A673 (cell line): ENCODE data around the gene MPRIP. TPM values are rescaled to one million over a fixed set of nuclear protein-coding genes. Genes with fewer than 3 reads are reported as not detected.

Experiments
- BruUV-seq: library from RNA; stranded (reverse); fragments of 400-500 nt; replicated peaks from 2 replicates; lab custom pipeline; 2021; lab: Mats Ljungman, UMichigan
- CTCF ChIA-PET: fragments of 300-600 bp; sonication (Branson Sonifier 250); formaldehyde crosslinking; loops from one replicate; lab custom pipeline; 2022; ENCODE audit warnings: antibody characterized with exemption; lab: Charles Lee
- POLR2A ChIA-PET: fragments of 300-600 bp; sonication (Branson Sonifier 250); formaldehyde crosslinking; loops from one replicate; lab custom pipeline; 2022; ENCODE audit warnings: antibody characterized with exemption; ENCODE audit not compliant: low non-redundant PET; lab: Charles Lee
- DNase-seq: peaks from one replicate; pipeline ENCODE4 v3.0.0-alpha.2; 2015; ENCODE audit warnings: low spot score
- H3K27ac ChIP-seq: fragments of 200-600 bp; sonication (generic); 2 replicates; pipeline ENCODE4 v1.5.1; 2016; ENCODE audit warnings: mixed run types, low read depth, mild to moderate bottlenecking, mixed read lengths, antibody characterized with exemption, low read length; ENCODE audit not compliant: poor library complexity, severe bottlenecking
- H3K27me3 ChIP-seq: fragments of 200-600 bp; sonication (generic); replicated peaks from 2 replicates; pipeline ENCODE4 v1.6.1; 2017; ENCODE audit warnings: mixed run types, low read depth, mild to moderate bottlenecking, mixed read lengths, antibody characterized with exemption, low read length; ENCODE audit not compliant: insufficient read depth, poor library complexity
- H3K36me3 ChIP-seq: fragments of 200-600 bp; sonication (generic); 2 replicates; pipeline ENCODE4 v1.6.1; 2016; ENCODE audit warnings: mixed run types, mild to moderate bottlenecking, mixed read lengths, antibody characterized with exemption, low read length; ENCODE audit not compliant: insufficient read depth, poor library complexity, severe bottlenecking
- H3K4me1 ChIP-seq: fragments of 200-600 bp; sonication (generic); 2 replicates; pipeline ENCODE4 v1.6.1; 2017; ENCODE audit warnings: mixed run types, mild to moderate bottlenecking, mixed read lengths, antibody characterized with exemption, low read length; ENCODE audit not compliant: insufficient read depth, poor library complexity, severe bottlenecking
- H3K4me3 ChIP-seq: fragments of 200-600 bp; sonication (generic); 2 replicates; pipeline ENCODE4 v1.5.1; 2016; ENCODE audit warnings: low read depth, mixed run types, mild to moderate bottlenecking, mixed read lengths, low read length; ENCODE audit not compliant: poor library complexity, severe bottlenecking
- H3K9me3 ChIP-seq: fragments of 200-600 bp; sonication (generic); 2 replicates; pipeline ENCODE4 v1.6.1; 2016; ENCODE audit warnings: mixed run types, low read depth, mild to moderate bottlenecking, mixed read lengths, antibody characterized with exemption, low read length; ENCODE audit not compliant: poor library complexity, severe bottlenecking
- EZH2 ChIP-seq: fragments of 200-600 bp; sonication (generic); IDR thresholded peaks from 2 replicates; pipeline ENCODE4 v1.6.1; 2017; ENCODE audit warnings: borderline replicate concordance, low read depth, mild to moderate bottlenecking, mixed read lengths, antibody characterized with exemption, low read length; ENCODE audit not compliant: poor library complexity, severe bottlenecking
- intact Hi-C: fragments of 100-400 bp; cut with micrococcal nuclease; formaldehyde crosslinking; loops from one replicate; pipeline ENCODE4 v1.10.0; 2022; ENCODE audit not compliant: unreplicated experiment
- total RNA-seq: library from RNA; stranded (reverse); gene quantifications from 2 replicates; pipeline ENCODE4 v1.2.3, GENCODE V29; 2021
- TF ChIP-seq, protein P1 (sequence below): fragments of 300-800, 200-600 bp; sonication (generic); conservative IDR thresholded peaks from 2 replicates; pipeline ENCODE4 v1.5.1; 2017; ENCODE audit warnings: low read depth, mild to moderate bottlenecking, antibody characterized with exemption, low read length, moderate library complexity, mixed read lengths

Gene MPRIP
- total RNA-seq, 1 experiment from 2014 or later = 290 TPM

DNA sequence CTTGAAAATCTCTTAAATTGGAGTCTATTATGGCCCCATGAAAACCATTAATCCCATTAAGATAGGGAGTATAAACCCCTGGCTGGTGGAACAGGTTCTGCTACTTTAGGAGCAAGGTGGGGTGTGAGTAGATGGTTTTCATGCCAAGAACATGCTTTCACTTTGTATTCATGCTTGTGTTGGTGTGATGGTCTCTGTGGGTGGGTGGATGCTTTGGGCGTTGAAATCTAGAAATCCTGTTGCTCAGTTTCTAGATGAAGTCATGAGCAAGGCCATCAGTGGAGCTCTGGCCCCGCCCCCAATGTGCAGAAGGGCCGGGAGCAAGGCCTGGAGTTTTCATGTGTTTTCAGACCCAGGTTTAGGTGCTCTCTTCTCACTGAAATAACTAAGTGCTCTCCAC, 143.8 kb downstream of the MPRIP start:
- no TSS peak for BruUV-seq
- no peak for DNase-seq
- no peaks in the 10 kb centered on the region for H3K4me1 ChIP-seq
- no peaks in the 10 kb centered on the region for H3K9me3 ChIP-seq
- H3K36me3 ChIP-seq = peaks cover 37% of the 10 kb centered on the region
- intact Hi-C loops = no loop called here
- H3K27me3 ChIP-seq = no peaks in the 10 kb centered on the region
- CTCF ChIA-PET = no interaction called here
- POLR2A ChIA-PET = no interaction called here
- H3K27ac ChIP-seq = no peak overlapping the region
- no peak overlapping the region for H3K4me3 ChIP-seq
- no peak for TF ChIP-seq EZH2

DNA sequence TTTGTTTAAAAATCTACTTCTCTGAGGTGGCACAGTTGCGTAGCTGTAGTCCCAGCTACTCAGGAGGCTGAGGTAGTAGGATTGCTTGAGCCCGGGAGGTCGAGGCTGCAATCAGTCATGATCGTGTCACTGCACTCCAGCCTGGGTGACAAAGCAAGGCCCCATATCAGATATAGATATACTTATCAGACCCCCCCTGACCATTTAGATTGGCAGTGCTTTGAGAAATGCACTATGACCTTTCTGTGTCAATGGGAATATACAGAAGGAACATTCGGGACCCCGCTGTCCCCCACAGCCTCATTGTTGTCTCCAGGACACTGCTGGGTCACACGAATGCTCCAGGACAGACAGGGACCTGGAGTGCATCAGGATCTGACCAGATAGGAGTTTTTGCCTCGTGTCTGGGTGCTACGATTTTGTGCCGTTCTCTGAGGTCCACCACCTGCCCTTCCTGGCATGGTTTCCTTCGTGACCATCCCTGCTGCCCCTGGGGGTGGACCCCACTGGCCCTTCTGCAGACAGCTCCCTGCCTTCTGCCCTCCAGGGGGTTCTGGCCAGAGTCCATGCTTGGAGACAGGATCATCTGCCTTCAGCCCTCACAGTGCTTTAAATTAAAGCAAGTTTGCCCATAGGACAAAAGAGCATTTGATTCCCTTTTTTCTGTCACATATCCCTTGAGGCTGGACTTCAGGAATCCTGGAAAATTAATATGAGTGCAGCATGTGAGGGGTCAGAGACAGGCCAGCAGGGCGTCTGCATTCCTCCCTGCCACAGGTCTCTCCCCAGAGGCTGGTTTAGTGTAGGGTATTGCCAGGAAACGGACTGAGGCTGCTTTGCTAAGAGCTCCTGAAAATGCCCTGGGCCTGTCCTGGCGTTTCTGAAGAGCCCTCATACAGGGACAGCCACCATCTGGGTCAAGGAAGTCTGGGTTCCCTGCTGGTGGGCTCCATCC, 144.6 kb downstream of the MPRIP start:
- DNase-seq = no peak
- no peak for TF ChIP-seq EZH2
- TF ChIP-seq, protein P1, sequence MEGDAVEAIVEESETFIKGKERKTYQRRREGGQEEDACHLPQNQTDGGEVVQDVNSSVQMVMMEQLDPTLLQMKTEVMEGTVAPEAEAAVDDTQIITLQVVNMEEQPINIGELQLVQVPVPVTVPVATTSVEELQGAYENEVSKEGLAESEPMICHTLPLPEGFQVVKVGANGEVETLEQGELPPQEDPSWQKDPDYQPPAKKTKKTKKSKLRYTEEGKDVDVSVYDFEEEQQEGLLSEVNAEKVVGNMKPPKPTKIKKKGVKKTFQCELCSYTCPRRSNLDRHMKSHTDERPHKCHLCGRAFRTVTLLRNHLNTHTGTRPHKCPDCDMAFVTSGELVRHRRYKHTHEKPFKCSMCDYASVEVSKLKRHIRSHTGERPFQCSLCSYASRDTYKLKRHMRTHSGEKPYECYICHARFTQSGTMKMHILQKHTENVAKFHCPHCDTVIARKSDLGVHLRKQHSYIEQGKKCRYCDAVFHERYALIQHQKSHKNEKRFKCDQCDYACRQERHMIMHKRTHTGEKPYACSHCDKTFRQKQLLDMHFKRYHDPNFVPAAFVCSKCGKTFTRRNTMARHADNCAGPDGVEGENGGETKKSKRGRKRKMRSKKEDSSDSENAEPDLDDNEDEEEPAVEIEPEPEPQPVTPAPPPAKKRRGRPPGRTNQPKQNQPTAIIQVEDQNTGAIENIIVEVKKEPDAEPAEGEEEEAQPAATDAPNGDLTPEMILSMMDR = no peak
- Histone ChIP-seq H3K4me3 (no peak overlapping the region), H3K9me3 (no peaks in the 10 kb centered on the region), H3K27me3 (no peaks in the 10 kb centered on the region), H3K36me3 (peaks cover 30% of the 10 kb centered on the region), H3K27ac (no peak overlapping the region), H3K4me1 (no peaks in the 10 kb centered on the region)
- CTCF ChIA-PET = no interaction called here
- BruUV-seq = no TSS peak
- POLR2A ChIA-PET = no interaction called here
- intact Hi-C loops = no loop called here

- Histone ChIP-seq H3K27ac (no peak overlapping the region), H3K9me3 (no peaks in the 10 kb centered on the region), H3K4me1 (no peaks in the 10 kb centered on the region), H3K4me3 (no peak overlapping the region), H3K27me3 (no peaks in the 10 kb centered on the region), H3K36me3 (peaks cover 16% of the 10 kb centered on the region)
- no peak for DNase-seq
- POLR2A ChIA-PET = no interaction called here
- intact Hi-C loops = no loop called here
- CTCF ChIA-PET = interaction anchor here (0.6 kb wide), 1 partner anchor 197 kb away, joined by 4 read pairs; no protein-coding TSS in a partner anchor
- TF ChIP-seq EZH2 = no peak
- TF ChIP-seq, protein P1 = no peak
- no TSS peak for BruUV-seq
These were observed 146.3 kb downstream of the MPRIP start for GRCh38 chr17:17188586-17188985.
